HG02642 (cell line): Measurements from ENCODE around the gene ZDHHC23.

Experiments used
- ATAC-seq: cut with Tn5 transposase; IDR thresholded peaks from one replicate; pipeline ENCODE4 v1.9.1; 2021; ENCODE audit warnings: mild to moderate bottlenecking; ENCODE audit not compliant: unreplicated experiment, poor library complexity

Gene ZDHHC23

GRCh38 chr3:113947372-113948014, at the start of gene ZDHHC23:
TSS of gene ZDHHC23 (plus strand) at chr3:113948013. CDS start at chr3:113948803, 790 bp downstream.
- peak; percentile 85 for ATAC-seq

GRCh38 chr3:113898892-113899291, 48.9 kb upstream of the ZDHHC23 start:
- ATAC-seq: no peak

GRCh38 chr3:113906568-113907140, 41.2 kb upstream of the ZDHHC23 start:
- no peak for ATAC-seq

GRCh38 chr3:113908133-113908532, 39.7 kb upstream of the ZDHHC23 start:
- ATAC-seq: no peak

- ATAC-seq: no peak
Measured at GRCh38 chr3:113910966-113911365, 36.8 kb upstream of the ZDHHC23 start.

GRCh38 chr3:113912552-113913236, 35.1 kb upstream of the ZDHHC23 start:
- peak; percentile 89 for ATAC-seq

GRCh38 chr3:113914646-113915045, 33.2 kb upstream of the ZDHHC23 start:
- ATAC-seq: no peak

- ATAC-seq: no peak
Measured at GRCh38 chr3:113927556-113927955, 20.3 kb upstream of the ZDHHC23 start.

- no peak for ATAC-seq
Measured at GRCh38 chr3:113946831-113947230, 982 bp upstream of the ZDHHC23 start.

- peak; percentile 47 for ATAC-seq
Measured at GRCh38 chr3:113948015-113948917, 453 bp downstream of the ZDHHC23 start.

- ATAC-seq: no peak
Measured at GRCh38 chr3:113952921-113953320, 5.1 kb downstream of the ZDHHC23 start.

GRCh38 chr3:113953677-113954076, 5.9 kb downstream of the ZDHHC23 start:
- no peak for ATAC-seq

- no peak for ATAC-seq
Measured at GRCh38 chr3:113954091-113954685, 6.4 kb downstream of the ZDHHC23 start.

- no peak for ATAC-seq
Measured at GRCh38 chr3:113963879-113964278, 16.1 kb downstream of the ZDHHC23 start.

GRCh38 chr3:113966172-113966571, 18.4 kb downstream of the ZDHHC23 start:
- ATAC-seq: no peak

GRCh38 chr3:113968986-113969385, 21.2 kb downstream of the ZDHHC23 start:
- ATAC-seq: no peak

GRCh38 chr3:113977822-113978221, 30.0 kb downstream of the ZDHHC23 start:
- ATAC-seq: no peak

GRCh38 chr3:113979916-113980315, 32.1 kb downstream of the ZDHHC23 start:
- no peak for ATAC-seq

- ATAC-seq: no peak
Measured at GRCh38 chr3:113981803-113982202, 34.0 kb downstream of the ZDHHC23 start.

GRCh38 chr3:113983544-113983943, 35.7 kb downstream of the ZDHHC23 start:
- no peak for ATAC-seq
